Peyer's patch (tissue), 4 donors: ENCODE results near the gene OMP. TPM values are rescaled to one million over a fixed set of nuclear protein-coding genes. Genes with fewer than 3 reads are reported as not detected.

Experiments used
- DNase-seq, 3 donors: peaks; one replicate each; pipeline ENCODE4 v3.0.0-alpha.2; 2017 to 2019
- H3K27ac ChIP-seq, 4 donors: fragments of 200-600 bp; sonication (generic); one replicate each; pipeline ENCODE4 v1.5.1; 2016 to 2019
- H3K27me3 ChIP-seq, 2 donors: fragments of 200-600 bp; sonication (generic); one replicate each; pipeline ENCODE4 v1.5.1; 2019
- H3K36me3 ChIP-seq, 3 donors: fragments of 200-600 bp; sonication (generic); one replicate each; pipeline ENCODE4 v1.5.1; 2016 to 2019
- H3K4me1 ChIP-seq, 4 donors: fragments of 200-600 bp; sonication (generic); one replicate each; pipeline ENCODE4 v1.5.1; 2016 to 2019
- H3K4me3 ChIP-seq, 4 donors: fragments of 200-600 bp; sonication (generic); 1 replicate in 3 of 4; 2 replicates in 1 of 4; pipeline ENCODE4 v1.5.1; 2016 to 2019; ENCODE audit warnings: mild to moderate bottlenecking in 1 of 4
- H3K9me3 ChIP-seq, 4 donors: fragments of 200-600 bp; sonication (generic); one replicate each; pipeline ENCODE4 v1.5.1; 2016 to 2019; ENCODE audit warnings: mild to moderate bottlenecking in 1 of 4
- CTCF ChIP-seq, 6 experiments: fragments of 450-650 bp in 4 of 6; fragments of 200-600 bp in 2 of 6; sonication (generic) in 1 of 6; IDR thresholded peaks; one replicate each; pipeline ENCODE4 v1.5.1; 2017 to 2019; ENCODE audit warnings: antibody characterized with exemption in 6 of 6, mild to moderate bottlenecking in 3 of 6, moderate library complexity in 1 of 6
- POLR2A ChIP-seq, 2 donors: fragments of 450-650 bp; IDR thresholded peaks; one replicate each; pipeline ENCODE4 v1.5.1; 2017; ENCODE audit warnings: antibody characterized with exemption in 2 of 2, mild to moderate bottlenecking in 2 of 2, moderate library complexity in 2 of 2
- total RNA-seq, 4 donors: library from RNA; depleted of rRNA; stranded (reverse); fragments of >200 nt; gene quantifications; one replicate each; pipeline ENCODE4 v1.1.0, GENCODE V29; 2016

The OMP gene
- total RNA-seq, 4 donors from 2014 or later: 11.2 to 44.3 (median 21.3) TPM

- H3K4me3 ChIP-seq: peak overlapping the region; percentile 2 to 54 (median 45)
- no peak for TF ChIP-seq CTCF (IDR thresholded peaks at IDR 0.05)
- no peak for TF ChIP-seq POLR2A (IDR thresholded peaks at IDR 0.05)
- no peak for DNase-seq
Observed at GRCh38 chr11:77126861-77127234, 24.2 kb downstream of the OMP start.

GRCh38 chr11:77127235-77127911, 24.7 kb downstream of the OMP start:
- TF ChIP-seq POLR2A (IDR thresholded peaks at IDR 0.05) (no peak), CTCF (IDR thresholded peaks at IDR 0.05) (peak; percentile 83 to 100 (median 98))
- DNase-seq: peak; percentile 33 to 83 (median 76)
- no peaks in the 10 kb centered on the region for H3K9me3 ChIP-seq
- H3K27ac ChIP-seq: peak overlapping the region in 1 of 4 donors; percentile 31
- H3K4me1 ChIP-seq: peaks cover 0 to 25% (median 7%) of the 10 kb centered on the region in 4 donors
- H3K36me3 ChIP-seq: peaks cover 0 to 18% (median 0%) of the 10 kb centered on the region in 3 donors
- H3K4me3 ChIP-seq: peak overlapping the region; percentile 2 to 54 (median 45)
- no peaks in the 10 kb centered on the region for H3K27me3 ChIP-seq

More at GRCh38 chr11:77126861-77127234, 24.2 kb downstream of the OMP start:
- peaks cover 0 to 23% (median 0%) of the 10 kb centered on the region in 3 donors for H3K36me3 ChIP-seq
- no peak overlapping the region for H3K27ac ChIP-seq
- peaks cover 0 to 25% (median 7%) of the 10 kb centered on the region in 4 donors for H3K4me1 ChIP-seq
- no peaks in the 10 kb centered on the region for H3K27me3 ChIP-seq
- no peaks in the 10 kb centered on the region for H3K9me3 ChIP-seq

- H3K4me3 ChIP-seq: peak within 1 kb of the TSS; percentile 2 to 54 (median 45)
- H3K27ac ChIP-seq: peak within 1 kb of the TSS in 1 of 4 donors; percentile 31
- no peaks in the 10 kb centered on the region for H3K27me3 ChIP-seq
- H3K36me3 ChIP-seq: peaks cover 0 to 10% (median 0%) of the 10 kb centered on the region in 3 donors
- peak; percentile 19 to 73 (median 65) for DNase-seq
- no peaks in the 10 kb centered on the region for H3K9me3 ChIP-seq
- TF ChIP-seq CTCF (IDR thresholded peaks at IDR 0.05): no peak
- TF ChIP-seq POLR2A (IDR thresholded peaks at IDR 0.05): no peak
- peaks cover 0 to 25% (median 7%) of the 10 kb centered on the region in 4 donors for H3K4me1 ChIP-seq
Observed at GRCh38 chr11:77127920-77128691, 25.5 kb downstream of the OMP start, which contains the start of gene MYO7A. TSS of gene MYO7A (plus strand) at chr11:77128246. CDS start at chr11:77130635, 2,389 bp downstream.

GRCh38 chr11:77129069-77129841, 26.6 kb downstream of the OMP start:
- Histone ChIP-seq H3K27ac (no peak overlapping the region), H3K9me3 (no peaks in the 10 kb centered on the region), H3K36me3 (peaks cover 0 to 5% (median 0%) of the 10 kb centered on the region in 3 donors), H3K4me1 (peaks cover 0 to 25% (median 7%) of the 10 kb centered on the region in 4 donors), H3K4me3 (no peak overlapping the region), H3K27me3 (no peaks in the 10 kb centered on the region)
- no peak for TF ChIP-seq CTCF (IDR thresholded peaks at IDR 0.05)
- TF ChIP-seq POLR2A (IDR thresholded peaks at IDR 0.05): no peak
- no peak for DNase-seq
